Hepatocyte (in vitro differentiated cells): ENCODE results near the gene THEM5. TPM values are rescaled to one million over a fixed set of nuclear protein-coding genes. Genes with fewer than 3 reads are reported as not detected.
A peak's percentile ranks its signal among the peaks of the same experiment; 100 is the strongest.
"Not testable (repeated sequence)": the region's sequence is repeated elsewhere in the genome, so short reads cannot be mapped to it uniquely, and the experiment has no call there.

Source experiments
- DNase-seq: peaks from one replicate; pipeline ENCODE4 v3.0.0-alpha.2; 2016; ENCODE audit warnings: low spot score
- H2AFZ ChIP-seq: fragments of 200-600 bp; sonication (generic); 2 replicates; pipeline ENCODE4 v1.6.0; 2016; ENCODE audit warnings: antibody characterized with exemption, mild to moderate bottlenecking
- H3K27ac ChIP-seq: fragments of 200-600 bp; sonication (generic); 2 replicates; pipeline ENCODE4 v1.5.1; 2016; ENCODE audit warnings: mild to moderate bottlenecking
- H3K27me3 ChIP-seq: fragments of 200-600 bp; sonication (generic); 2 replicates; pipeline ENCODE4 v1.6.1; 2016
- H3K36me3 ChIP-seq: fragments of 200-600 bp; sonication (generic); replicated peaks from 2 replicates; pipeline ENCODE4 v1.5.1; 2016; ENCODE audit warnings: low read depth; ENCODE audit not compliant: insufficient read depth
- H3K4me1 ChIP-seq: fragments of 200-600 bp; sonication (generic); 2 replicates; pipeline ENCODE4 v1.5.1; 2016; ENCODE audit warnings: mild to moderate bottlenecking, moderate library complexity; ENCODE audit not compliant: insufficient read depth
- H3K4me2 ChIP-seq: fragments of 200-600 bp; sonication (generic); 2 replicates; pipeline ENCODE4 v1.6.0; 2016
- H3K4me3 ChIP-seq: fragments of 200-600 bp; sonication (generic); 2 replicates; pipeline ENCODE4 v1.5.1; 2016; ENCODE audit warnings: mild to moderate bottlenecking
- H3K79me2 ChIP-seq: fragments of 200-600 bp; sonication (generic); 2 replicates; pipeline ENCODE4 v1.6.0; 2017; ENCODE audit warnings: mild to moderate bottlenecking
- H3K9me2 ChIP-seq: fragments of 200-600 bp; sonication (generic); replicated peaks from 2 replicates; pipeline ENCODE4 v1.6.0; 2017; ENCODE audit warnings: mild to moderate bottlenecking; ENCODE audit not compliant: insufficient read depth
- H3K9me3 ChIP-seq: fragments of 200-600 bp; sonication (generic); 2 replicates; pipeline ENCODE4 v1.5.1; 2016; ENCODE audit warnings: low read depth, mild to moderate bottlenecking
- H4K20me1 ChIP-seq: fragments of 200-600 bp; sonication (generic); 2 replicates; pipeline ENCODE4 v1.6.0; 2016; ENCODE audit warnings: mild to moderate bottlenecking; ENCODE audit not compliant: insufficient read depth, poor library complexity, severe bottlenecking
- EZH2 ChIP-seq: fragments of 200-600 bp; sonication (generic); IDR thresholded peaks from 2 replicates; pipeline ENCODE4 v1.6.1; 2016; ENCODE audit warnings: antibody characterized with exemption, mild to moderate bottlenecking, borderline replicate concordance
- EZH2phosphoT487 ChIP-seq: fragments of 200-600 bp; sonication (generic); IDR thresholded peaks from one replicate; pipeline ENCODE4 v1.6.1; 2018; ENCODE audit warnings: antibody characterized with exemption, mild to moderate bottlenecking, low read depth, moderate library complexity; ENCODE audit not compliant: unreplicated experiment, severe bottlenecking
- WGBS: methylation state at CpG from one replicate; pipeline ENCODE4 v1.1.6; 2016; ENCODE audit warnings: low lambda C conversion rate; ENCODE audit errors: missing lambda C conversion rate; 5-methylcytosine and 5-hydroxymethylcytosine counted together
- polyA plus RNA-seq: library from polyadenylated mRNA; unstranded; fragments of >200 nt; fragmentation: Nextera tagmentation; extraction: Ambion mirVana; gene quantifications from 2 replicates; pipeline ENCODE4 v1.2.1, GENCODE V29; 2016
- total RNA-seq: library from RNA; depleted of rRNA; stranded (reverse); fragments of >200 nt; gene quantifications from 2 replicates; pipeline ENCODE4 v1.2.3, GENCODE V29; 2014
- TF ChIP-seq, protein P1 (sequence below): fragments of 200-600 bp; sonication (generic); IDR thresholded peaks from 2 replicates; pipeline ENCODE4 v1.5.1; 2016; ENCODE audit warnings: antibody characterized with exemption, mild to moderate bottlenecking; ENCODE audit not compliant: poor library complexity

THEM5 gene
- total and polyA plus RNA-seq, 2 experiments from 2014 or later, result 0.21 TPM; not detected in 1

DNA sequence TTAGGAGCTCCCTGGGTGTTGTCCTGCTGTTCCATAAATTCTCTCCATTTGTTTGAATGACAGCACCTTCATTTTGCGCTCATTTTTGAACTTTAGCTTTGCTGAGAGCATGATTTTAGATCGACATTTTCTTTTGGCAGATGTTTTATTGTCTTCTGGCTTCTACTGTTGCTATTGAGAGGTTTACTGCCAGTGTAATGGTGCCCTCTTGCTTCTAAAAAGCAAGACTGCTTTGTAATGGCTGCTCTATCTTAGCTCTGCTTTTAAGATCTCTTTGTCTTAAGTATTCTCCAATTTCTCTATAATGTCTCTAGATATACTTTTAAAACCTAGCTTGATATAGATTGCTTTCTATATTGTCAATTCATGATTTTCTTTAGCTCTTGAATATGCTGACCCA, 28.0 kb upstream of the THEM5 start:
- H3K27ac ChIP-seq, result no peak overlapping the region
- H3K9me2 ChIP-seq, result no peaks in the 10 kb centered on the region
- no peak overlapping the region for H3K4me3 ChIP-seq
- no peaks in the 10 kb centered on the region for H3K36me3 ChIP-seq
- H3K4me2 ChIP-seq, result no peak overlapping the region
- H4K20me1 ChIP-seq, result no peaks in the 10 kb centered on the region
- WGBS, result 47% methylated on average over 2 of the region's 2 CpGs
- H3K27me3 ChIP-seq, result no peaks in the 10 kb centered on the region
- no peak overlapping the region for H2AFZ ChIP-seq
- H3K79me2 ChIP-seq, result no peaks in the 10 kb centered on the region
- no peaks in the 10 kb centered on the region for H3K4me1 ChIP-seq
- TF ChIP-seq, protein P1, sequence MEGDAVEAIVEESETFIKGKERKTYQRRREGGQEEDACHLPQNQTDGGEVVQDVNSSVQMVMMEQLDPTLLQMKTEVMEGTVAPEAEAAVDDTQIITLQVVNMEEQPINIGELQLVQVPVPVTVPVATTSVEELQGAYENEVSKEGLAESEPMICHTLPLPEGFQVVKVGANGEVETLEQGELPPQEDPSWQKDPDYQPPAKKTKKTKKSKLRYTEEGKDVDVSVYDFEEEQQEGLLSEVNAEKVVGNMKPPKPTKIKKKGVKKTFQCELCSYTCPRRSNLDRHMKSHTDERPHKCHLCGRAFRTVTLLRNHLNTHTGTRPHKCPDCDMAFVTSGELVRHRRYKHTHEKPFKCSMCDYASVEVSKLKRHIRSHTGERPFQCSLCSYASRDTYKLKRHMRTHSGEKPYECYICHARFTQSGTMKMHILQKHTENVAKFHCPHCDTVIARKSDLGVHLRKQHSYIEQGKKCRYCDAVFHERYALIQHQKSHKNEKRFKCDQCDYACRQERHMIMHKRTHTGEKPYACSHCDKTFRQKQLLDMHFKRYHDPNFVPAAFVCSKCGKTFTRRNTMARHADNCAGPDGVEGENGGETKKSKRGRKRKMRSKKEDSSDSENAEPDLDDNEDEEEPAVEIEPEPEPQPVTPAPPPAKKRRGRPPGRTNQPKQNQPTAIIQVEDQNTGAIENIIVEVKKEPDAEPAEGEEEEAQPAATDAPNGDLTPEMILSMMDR, result peak; percentile 17
- no peak for TF ChIP-seq EZH2
- TF ChIP-seq EZH2phosphoT487, result no peak
- H3K9me3 ChIP-seq, result no peaks in the 10 kb centered on the region
- no peak for DNase-seq

DNA sequence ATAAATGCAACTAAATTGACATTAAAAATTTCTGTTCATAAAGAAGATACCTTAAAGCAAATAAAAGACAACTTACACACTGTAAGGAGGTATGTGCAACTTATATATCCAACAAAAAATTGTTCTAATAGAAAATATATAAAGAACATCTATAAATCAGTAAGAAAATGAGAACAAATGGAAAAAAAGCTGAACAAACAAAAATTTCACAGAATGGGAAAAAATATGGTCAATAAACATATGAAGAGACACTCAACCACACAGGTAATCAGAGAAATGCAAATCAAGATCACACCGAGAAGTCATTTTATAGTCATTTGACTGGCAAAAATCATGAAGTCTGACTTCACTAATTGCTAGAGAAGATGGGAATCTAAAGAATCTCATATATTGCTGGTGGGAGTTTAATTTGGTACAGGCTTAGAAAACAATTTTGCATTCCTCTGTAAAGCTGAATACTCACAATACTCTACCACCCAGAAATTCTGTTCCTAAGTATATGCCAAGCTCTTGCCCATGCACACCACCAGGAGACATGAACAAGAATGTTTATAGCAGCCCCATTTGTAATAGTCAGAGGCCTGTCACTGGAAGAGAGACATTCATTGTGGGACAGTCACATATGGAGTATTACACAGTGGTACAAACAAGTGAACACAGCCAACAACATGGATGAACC, 22.0 kb upstream of the THEM5 start:
- 100% methylated on average over 1 of the region's 1 CpG for WGBS
- H3K4me1 ChIP-seq, result no peaks in the 10 kb centered on the region
- no peaks in the 10 kb centered on the region for H3K9me2 ChIP-seq
- no peak overlapping the region for H2AFZ ChIP-seq
- no peak overlapping the region for H3K4me2 ChIP-seq
- no peak overlapping the region for H3K4me3 ChIP-seq
- TF ChIP-seq EZH2 (no peak), EZH2phosphoT487 (no peak)
- TF ChIP-seq, protein P1, result no peak
- H3K27ac ChIP-seq, result no peak overlapping the region
- no peak for DNase-seq
- H3K79me2 ChIP-seq, result no peaks in the 10 kb centered on the region
- no peaks in the 10 kb centered on the region for H4K20me1 ChIP-seq
- H3K27me3 ChIP-seq, result no peaks in the 10 kb centered on the region
- H3K36me3 ChIP-seq, result no peaks in the 10 kb centered on the region
- H3K9me3 ChIP-seq, result no peaks in the 10 kb centered on the region

DNA sequence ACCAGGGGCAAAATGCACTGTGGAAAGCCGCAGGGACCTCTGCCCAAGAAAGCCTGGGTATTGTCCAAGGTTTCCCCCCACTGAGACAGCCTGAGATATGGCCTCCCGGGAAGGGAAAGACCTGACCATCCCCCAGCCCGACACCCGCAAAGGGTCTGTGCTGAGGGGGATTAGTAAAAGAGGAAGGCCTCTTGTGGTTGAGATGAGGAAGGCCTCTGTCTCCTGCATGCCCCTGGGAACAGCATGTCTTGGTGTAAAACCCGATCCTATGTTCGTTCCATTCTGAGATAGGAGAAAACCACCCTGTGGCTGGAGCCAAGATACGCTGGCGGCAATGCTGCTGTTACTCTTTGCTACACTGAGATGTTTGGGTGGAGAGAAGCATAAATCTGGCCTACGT, 19.3 kb upstream of the THEM5 start:
- not testable (repeated sequence) for H3K36me3 ChIP-seq, H4K20me1 ChIP-seq, H3K4me1 ChIP-seq, H3K9me2 ChIP-seq, H3K27ac ChIP-seq, H3K4me3 ChIP-seq, DNase-seq, H3K27me3 ChIP-seq, H2AFZ ChIP-seq, H3K9me3 ChIP-seq, H3K79me2 ChIP-seq
- 45% methylated on average over 9 of the region's 9 CpGs for WGBS
- H3K4me2 ChIP-seq, result peak overlapping the region; percentile 49

DNA sequence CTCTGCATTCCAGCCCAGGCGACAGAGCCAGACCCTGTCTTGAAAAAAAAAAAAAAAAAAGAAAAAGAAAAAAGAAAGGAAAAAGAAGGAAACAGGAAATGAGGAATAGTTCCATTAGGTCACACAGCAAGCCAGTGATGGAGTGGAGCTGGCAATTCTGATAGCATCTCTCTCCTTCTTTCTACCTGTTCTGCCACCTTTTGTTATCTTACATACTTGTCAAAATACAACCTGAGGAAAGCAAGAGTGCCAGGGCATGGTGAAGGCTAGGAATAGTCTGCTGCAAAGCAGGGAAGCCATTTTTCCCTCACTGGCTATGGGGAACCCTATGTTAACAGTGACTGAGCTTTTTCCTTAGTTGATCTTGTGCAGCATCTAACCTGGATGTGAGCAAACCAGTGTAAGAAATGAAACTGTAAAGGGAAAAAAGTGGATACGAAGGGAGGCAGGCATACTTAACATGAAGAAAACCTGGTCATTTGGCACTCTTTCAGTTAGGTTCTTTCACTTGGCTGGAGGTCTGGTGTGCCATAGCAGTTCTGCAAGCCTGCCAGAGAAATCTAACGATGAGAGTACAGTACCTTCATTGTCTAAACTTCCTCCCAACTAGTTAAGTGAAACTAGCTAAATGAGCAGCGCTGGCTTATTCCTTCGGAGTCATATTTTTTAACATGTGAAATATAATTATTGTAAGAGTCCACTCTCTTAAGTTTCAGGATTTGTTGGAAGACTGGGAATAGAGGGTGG, 17.9 kb upstream of the THEM5 start:
- H3K4me2 ChIP-seq, result no peak overlapping the region
- no peak overlapping the region for H3K4me3 ChIP-seq
- no peaks in the 10 kb centered on the region for H3K36me3 ChIP-seq
- no peak overlapping the region for H2AFZ ChIP-seq
- H4K20me1 ChIP-seq, result no peaks in the 10 kb centered on the region
- no peaks in the 10 kb centered on the region for H3K27me3 ChIP-seq
- H3K9me3 ChIP-seq, result no peaks in the 10 kb centered on the region
- H3K79me2 ChIP-seq, result no peaks in the 10 kb centered on the region
- WGBS, result 71% methylated on average over 5 of the region's 5 CpGs
- TF ChIP-seq EZH2phosphoT487, result no peak
- no peak for TF ChIP-seq EZH2
- TF ChIP-seq, protein P1, result no peak
- no peaks in the 10 kb centered on the region for H3K9me2 ChIP-seq
- H3K4me1 ChIP-seq, result no peaks in the 10 kb centered on the region
- H3K27ac ChIP-seq, result no peak overlapping the region
- no peak for DNase-seq
